GM19452 (cell line): ENCODE measurements around the gene HIP1.
"Not testable (repeated sequence)": the region's sequence is repeated elsewhere in the genome, so short reads cannot be mapped to it uniquely, and the experiment has no call there.

Experiments
- ATAC-seq: cut with Tn5 transposase; IDR thresholded peaks from one replicate; pipeline ENCODE4 v1.9.1; 2021; ENCODE audit not compliant: unreplicated experiment

HIP1 gene

GRCh38 chr7:75738604-75738974, at the start of gene HIP1:
Gene HIP1 (minus strand): TSS chr7:75738941. CDS start chr7:75738920, 21 bp downstream.
- peak; percentile 6 for ATAC-seq

DNA sequence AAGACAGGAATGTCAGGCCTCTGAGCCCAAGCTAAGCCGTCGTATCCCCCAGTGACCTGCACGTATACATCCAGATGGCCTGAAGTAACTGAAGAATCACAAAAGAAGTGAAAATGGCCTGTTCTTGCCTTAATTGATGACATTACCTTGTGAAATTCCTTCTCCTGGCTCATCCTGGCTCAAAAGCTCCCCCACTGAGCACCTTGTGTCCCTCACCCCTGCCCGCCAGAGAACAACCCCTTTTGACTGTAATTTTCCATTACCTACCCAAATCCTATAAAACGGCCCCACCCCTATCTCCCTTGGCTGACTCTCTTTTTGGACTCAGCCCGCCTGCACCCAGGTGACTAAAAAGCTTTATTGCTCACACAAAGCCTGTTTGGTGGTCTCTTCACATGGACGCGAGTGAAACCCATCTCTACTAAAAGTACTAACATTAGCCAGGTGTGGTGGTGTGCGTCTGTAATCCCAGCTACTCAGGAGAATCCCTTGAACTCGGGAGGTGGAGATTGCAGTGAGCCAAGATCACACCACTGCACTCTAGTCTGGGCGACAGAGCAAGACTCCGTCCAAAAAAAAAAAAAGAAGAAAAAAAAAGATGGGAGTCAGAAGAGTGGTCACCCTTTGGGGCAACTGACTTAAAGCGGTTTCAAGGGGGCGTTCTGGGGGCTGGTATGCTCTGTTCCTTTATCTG, 49.6 kb upstream of the HIP1 start:
- not testable (repeated sequence) for ATAC-seq

DNA sequence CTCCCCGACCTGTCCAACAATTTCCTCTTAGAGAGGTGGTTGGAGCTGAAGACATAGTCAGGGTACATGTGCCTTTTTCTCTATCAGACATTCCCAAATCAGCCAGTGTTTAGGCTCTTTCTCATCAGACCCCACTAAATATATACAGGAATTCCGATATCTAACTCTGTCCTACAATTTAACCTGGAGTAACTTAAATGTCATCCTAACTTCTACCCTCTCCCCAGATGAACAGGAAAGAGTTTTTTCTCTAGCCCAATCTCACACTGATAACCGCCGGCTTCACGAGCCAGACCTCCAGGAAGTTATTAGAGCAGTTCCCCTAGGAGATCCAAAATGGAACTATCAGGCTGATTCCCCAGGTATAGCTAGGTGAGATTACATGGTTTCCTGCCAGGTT, 44.3 kb upstream of the HIP1 start:
- not testable (repeated sequence) for ATAC-seq

DNA sequence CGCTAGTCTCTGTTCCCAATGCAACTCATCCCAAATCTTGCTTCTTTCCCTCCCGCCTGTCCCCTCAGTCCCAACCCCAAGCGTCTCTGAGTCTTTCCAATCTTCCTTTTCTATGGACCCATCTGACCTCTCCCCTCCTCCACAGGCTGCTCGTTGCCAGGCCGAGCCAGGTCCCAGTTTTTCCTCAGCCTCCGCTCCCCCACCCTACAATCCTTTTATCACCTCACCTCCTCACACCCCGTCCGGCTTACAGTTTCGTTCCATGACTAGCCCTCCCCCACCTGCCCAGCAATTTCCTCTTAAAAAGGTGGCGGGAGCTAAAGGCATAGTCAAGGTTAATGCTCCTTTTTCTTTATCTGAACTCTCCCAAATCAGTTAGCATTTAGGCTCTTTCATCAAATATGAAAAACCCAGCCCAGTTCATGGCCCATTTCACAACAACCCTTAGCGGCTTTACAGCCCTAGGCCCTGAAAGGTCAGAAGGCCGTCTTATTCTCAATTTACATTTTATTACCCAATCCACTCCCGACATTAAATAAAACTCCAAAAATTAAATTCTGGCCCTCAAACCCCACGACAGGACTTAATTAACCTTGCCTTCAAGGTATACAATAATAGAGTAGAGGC, 42.0 kb upstream of the HIP1 start:
- ATAC-seq: not testable (repeated sequence)

DNA sequence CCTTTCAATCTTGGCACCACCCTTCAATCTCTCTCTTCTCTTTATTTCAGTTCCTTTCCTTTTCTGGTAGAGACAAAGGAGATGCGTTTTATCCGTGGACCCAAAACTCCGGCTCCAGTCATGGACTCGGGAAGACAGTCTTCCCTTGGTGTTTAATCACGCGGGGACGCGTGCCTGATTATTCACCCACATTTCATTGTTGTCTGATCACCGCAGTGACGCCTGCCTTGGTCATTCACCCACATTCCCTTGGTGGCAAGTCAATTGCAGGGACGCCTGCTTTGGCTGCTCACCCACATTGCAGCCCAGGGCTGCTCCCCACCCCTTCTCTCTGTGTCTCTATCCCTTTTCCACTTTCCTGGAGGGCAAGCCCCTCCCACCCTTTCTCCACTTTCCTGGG, 40.8 kb upstream of the HIP1 start:
- not testable (repeated sequence) for ATAC-seq

DNA sequence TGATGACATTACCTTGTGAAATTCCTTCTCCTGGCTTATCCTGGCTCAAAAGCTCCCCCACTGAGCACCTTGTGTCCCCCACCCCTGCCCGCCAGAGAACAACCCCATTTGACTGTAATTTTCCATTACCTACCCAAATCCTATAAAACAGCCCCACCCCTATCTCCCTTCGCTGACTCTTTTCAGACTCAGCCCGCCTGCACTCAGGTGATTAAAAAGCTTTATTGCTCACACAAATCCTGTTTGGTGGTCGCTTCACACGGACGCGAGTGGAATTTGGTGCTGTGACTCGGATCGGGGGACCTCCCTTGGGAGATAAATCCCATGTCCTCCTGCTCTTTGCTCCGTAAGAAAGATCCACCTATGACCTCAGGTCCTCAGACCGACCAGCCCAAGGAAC, 40.3 kb upstream of the HIP1 start:
- ATAC-seq: not testable (repeated sequence)

DNA sequence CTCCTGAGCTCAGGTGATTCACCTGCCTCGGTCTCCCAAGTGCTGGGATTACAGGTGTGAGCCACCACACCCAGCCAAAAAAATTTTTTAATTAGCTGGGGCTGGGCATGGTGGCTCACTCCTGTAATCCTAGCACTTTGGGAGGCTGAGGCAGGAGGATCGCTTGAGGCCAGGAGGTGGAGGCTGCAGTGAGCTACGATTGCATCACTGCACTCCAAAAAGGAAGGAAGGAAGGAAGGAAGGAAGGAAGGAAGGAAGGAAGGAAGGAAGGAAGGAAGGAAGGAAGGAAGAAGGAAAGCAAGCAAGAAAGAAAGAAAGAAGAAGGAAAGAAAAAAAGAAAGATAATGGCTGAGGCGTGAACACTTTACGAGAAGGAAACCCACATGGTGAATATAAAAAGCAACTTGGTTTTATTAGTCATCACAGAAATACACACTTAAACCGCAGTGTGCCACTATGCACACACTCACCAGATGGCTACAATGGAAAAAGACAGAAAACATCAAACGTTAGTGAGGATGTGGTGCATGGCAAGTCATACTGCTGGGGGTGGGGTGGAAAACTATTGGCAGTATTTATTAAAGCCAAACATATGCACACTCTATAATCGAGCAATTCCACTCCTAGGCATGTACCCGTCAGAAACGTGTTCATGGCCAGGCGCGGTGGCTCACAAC, 37.7 kb upstream of the HIP1 start:
- ATAC-seq: no peak

GRCh38 chr7:75773958-75774357, 35.2 kb upstream of the HIP1 start:
- not testable (repeated sequence) for ATAC-seq

DNA sequence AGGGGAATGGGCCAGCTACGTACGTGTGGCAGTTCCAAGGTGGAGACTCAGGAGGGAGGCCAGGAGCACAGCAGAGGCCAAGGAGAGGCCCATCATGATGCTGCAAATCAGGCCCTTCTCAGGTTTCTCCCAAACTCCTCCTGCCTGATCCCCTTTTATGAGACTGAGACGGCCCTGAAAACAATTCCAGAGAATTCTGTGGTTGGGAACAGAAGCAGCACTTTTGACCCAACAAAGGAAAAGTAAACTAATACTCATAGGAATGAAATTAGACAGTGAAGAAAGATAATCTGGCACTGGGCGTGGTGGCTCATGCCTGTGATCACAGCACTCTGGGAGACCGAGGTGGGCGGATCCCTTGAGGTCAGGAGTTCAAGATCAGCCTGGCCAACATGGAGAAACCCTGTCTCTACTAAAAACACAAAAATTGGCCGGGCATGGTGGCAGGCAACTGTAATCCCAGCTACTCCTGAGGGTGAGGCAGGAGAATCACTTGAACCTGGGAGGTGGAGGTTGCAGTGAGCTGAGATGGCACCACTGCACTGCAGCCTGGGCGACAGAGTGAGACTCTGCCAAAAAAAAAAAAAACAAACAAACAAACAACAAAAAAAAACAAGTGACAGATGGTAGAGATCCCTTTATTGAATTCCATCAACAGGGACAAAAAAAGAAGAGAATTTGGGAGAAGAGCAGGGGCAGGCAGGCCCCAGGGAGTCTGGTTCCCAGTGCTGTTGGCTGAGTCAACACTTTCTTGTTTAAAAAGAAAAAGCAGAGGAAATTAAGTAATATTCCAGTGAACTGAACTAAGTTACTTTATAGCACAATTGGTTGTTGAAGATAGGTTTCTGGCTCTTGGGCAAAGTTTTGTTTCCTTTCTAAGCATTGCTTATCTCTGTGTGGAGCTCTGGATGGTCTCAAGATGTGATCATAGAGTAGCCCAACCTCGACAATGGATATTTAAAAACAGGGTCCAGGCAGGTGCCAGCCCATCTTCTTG, 33.6 kb upstream of the HIP1 start, which contains the start of gene CCL26:
Gene CCL26 (minus strand): TSS at position 131 of the 997 bp plus-strand sequence. CDS start 35 bp downstream, at position 96.
- no peak for ATAC-seq

DNA sequence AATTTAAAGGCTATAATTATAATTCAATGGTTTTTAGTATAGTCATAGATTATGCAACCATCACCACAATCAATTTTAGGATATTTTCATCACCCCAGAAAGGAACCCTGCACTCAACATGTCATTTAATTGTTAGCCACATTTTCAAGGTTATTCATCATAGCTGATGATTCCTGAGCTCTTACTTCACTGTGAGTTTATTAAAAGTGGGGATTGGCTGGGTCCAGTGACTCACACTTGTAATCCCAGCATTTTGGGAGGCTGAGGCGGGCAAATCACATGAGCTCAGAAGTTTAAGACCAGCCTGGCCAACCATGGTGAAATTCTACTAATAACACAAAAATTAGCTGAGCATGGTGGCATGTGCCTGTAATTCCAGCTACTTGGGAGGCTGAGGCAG, 32.5 kb upstream of the HIP1 start:
- ATAC-seq: no peak

- ATAC-seq: no peak
These were observed 23.7 kb upstream of the HIP1 start for GRCh38 chr7:75762350-75762917.

GRCh38 chr7:75761801-75762200, 23.1 kb upstream of the HIP1 start:
- not testable (repeated sequence) for ATAC-seq

DNA sequence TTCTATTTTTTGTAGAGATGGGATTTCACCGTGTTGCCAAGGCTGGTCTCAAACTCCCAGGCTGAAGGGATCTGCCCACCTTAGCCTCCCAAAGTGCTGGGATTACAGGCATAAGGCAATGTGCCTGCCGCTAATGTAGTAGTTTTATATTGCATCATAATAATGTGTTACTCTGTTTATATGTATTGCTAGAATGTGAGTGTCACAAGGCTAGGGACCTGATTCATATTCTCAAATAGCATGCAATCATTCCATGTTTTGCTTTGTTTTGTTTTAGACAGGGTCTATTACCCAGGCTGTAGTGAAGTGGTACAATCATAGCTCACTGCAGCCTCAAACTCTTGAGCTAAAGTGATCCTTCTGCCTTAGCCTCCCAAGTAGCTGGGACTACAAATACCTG, 19.8 kb upstream of the HIP1 start:
- no peak for ATAC-seq

- ATAC-seq: no peak
These were observed 19.1 kb upstream of the HIP1 start for GRCh38 chr7:75757860-75758259.

DNA sequence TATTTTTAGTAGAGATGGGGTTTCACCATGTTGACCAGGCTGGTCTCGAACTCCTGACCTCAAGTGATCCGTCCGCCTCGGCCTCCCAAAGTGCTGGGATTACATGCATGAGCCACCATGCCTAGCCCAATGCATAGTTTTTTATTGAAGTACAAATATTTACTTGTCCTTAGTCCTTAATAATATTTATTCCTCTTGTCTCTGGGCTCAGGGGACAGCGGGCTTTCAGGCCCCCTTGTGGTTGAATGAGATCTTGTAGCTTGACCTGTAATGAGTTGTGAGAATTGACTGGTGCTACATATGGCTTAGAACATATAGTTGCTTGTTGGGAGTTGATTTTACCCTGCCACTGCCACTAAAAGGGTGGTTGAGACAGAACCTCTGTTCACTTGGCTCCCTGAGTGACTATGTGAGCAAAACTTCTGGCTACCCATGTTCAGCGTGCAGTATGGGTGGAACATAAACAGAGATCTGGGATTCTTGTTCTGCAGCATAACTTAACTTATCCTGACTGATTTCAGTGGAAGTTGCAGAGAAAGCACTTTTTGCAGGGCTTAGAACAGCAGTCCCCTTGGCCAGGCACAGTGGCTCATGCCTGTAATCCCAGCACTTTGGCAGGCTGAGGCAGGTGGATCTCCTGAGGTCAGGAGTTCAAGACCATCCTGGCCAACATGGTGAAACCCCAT, 18.4 kb upstream of the HIP1 start:
- ATAC-seq: no peak

DNA sequence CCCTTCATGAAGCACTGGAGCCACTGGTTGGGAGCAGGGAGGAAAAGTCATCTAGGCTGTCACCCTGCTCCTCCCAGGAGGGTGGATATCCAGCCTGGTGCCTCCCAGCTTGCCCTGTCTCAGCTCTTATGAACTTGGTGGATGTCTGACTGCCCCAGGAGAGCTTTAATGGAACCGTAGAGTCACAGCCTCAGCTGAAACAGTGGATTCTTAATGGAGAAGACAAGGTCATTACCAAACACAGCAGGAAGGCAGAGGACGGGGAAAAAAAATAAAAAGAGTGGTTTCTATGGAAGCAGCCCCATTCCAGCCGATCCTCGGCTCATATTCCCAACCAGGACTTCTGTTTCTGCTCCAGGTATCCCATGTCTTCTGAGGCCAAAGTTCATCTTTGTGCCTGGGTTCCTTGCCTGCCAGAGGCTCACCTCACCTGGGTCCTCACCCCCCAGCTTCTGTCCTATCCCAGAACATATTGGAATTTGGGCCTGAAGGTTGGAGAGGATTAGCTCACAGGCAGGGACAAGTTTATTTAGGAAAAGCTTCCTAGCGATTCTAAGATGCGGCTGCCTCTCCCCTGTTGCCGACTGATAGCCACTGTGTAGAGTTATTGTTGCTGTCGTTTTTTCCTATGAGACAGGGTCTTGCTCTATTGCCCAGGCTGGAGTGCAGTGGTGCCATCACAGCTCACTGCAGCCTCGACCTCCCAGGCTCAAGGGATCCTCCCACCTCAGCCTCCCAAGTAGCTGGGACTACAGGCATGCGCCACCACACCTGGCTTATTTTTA, 17.7 kb upstream of the HIP1 start:
- ATAC-seq: no peak

- ATAC-seq: no peak
These were observed 4.7 kb upstream of the HIP1 start for GRCh38 chr7:75743455-75743859.

- no peak for ATAC-seq
These were observed 2.2 kb upstream of the HIP1 start for GRCh38 chr7:75740846-75741497.
